Karpas-422 (cell line): ENCODE results near the gene NAPB. TPM values are rescaled to one million over a fixed set of nuclear protein-coding genes. Genes with fewer than 3 reads are reported as not detected.
"Not testable (repeated sequence)": the region's sequence is repeated elsewhere in the genome, so short reads cannot be mapped to it uniquely, and the experiment has no call there.

Experiments
- DNase-seq: peaks from one replicate; pipeline ENCODE4 v3.0.0-alpha.2; 2015
- H2AFZ ChIP-seq: fragments of 200-600 bp; sonication (generic); 2 replicates; pipeline ENCODE4 v1.6.1; 2014; ENCODE audit warnings: antibody characterized with exemption, low read length, mixed read lengths
- H3K27ac ChIP-seq: fragments of 200-600 bp; sonication (generic); 2 replicates; pipeline ENCODE4 v1.5.1; 2014; ENCODE audit warnings: mild to moderate bottlenecking, low read length, moderate library complexity
- H3K27me3 ChIP-seq: fragments of 200-600 bp; sonication (generic); 2 replicates; pipeline ENCODE4 v1.6.1; 2014; ENCODE audit warnings: low read length, mixed read lengths
- H3K36me3 ChIP-seq: fragments of 200-600 bp; sonication (generic); 2 replicates; pipeline ENCODE4 v1.6.1; 2014; ENCODE audit warnings: low read length, mixed read lengths; ENCODE audit not compliant: insufficient read depth
- H3K4me1 ChIP-seq: fragments of 200-600 bp; sonication (generic); 2 replicates; pipeline ENCODE4 v1.6.1; 2014; ENCODE audit warnings: mild to moderate bottlenecking, low read length, mixed read lengths
- H3K4me2 ChIP-seq: fragments of 200-600 bp; sonication (generic); 2 replicates; pipeline ENCODE4 v1.6.1; 2014; ENCODE audit warnings: low read length, low read depth, mild to moderate bottlenecking; ENCODE audit not compliant: poor library complexity, severe bottlenecking
- H3K4me3 ChIP-seq: fragments of 200-600 bp; sonication (generic); 2 replicates; pipeline ENCODE4 v1.5.1; 2014; ENCODE audit warnings: mild to moderate bottlenecking, antibody characterized with exemption, low read length, mixed read lengths
- H3K79me2 ChIP-seq: fragments of 200-600 bp; sonication (generic); 2 replicates; pipeline ENCODE4 v1.6.1; 2014; ENCODE audit warnings: mild to moderate bottlenecking, low read length, mixed read lengths
- H3K9ac ChIP-seq: fragments of 200-600 bp; sonication (generic); 2 replicates; pipeline ENCODE4 v1.6.0; 2014; ENCODE audit warnings: low read length
- H3K9me2 ChIP-seq: fragments of 200-600 bp; sonication (generic), shearing (Covaris generic); replicated peaks from 2 replicates; pipeline ENCODE4 v1.6.0; 2014; ENCODE audit warnings: mild to moderate bottlenecking, low read length, moderate library complexity; ENCODE audit not compliant: insufficient read depth
- H3K9me3 ChIP-seq: fragments of 300-700, 200-600 bp; sonication (generic); 2 replicates; pipeline ENCODE4 v1.6.1; 2014; ENCODE audit warnings: low read length, mixed read lengths
- H4K20me1 ChIP-seq: fragments of 200-600 bp; sonication (generic); 2 replicates; pipeline ENCODE4 v1.6.1; 2014; ENCODE audit warnings: mild to moderate bottlenecking, antibody characterized with exemption, low read length, low read depth; ENCODE audit not compliant: insufficient read depth
- total RNA-seq: library from RNA; depleted of rRNA; stranded (reverse); fragments of >200 nt; shearing (Covaris generic); gene quantifications from 2 replicates; pipeline ENCODE4 v1.2.3, GENCODE V29; 2014; ENCODE audit warnings: low replicate concordance

Gene NAPB
- total RNA-seq, 1 experiment from 2014 or later, result 35.1 TPM

GRCh38 chr20:23358563-23358906 lies 62.8 kb downstream of the NAPB start:
- H3K4me1 ChIP-seq, result peaks cover 66% of the 10 kb centered on the region
- no peaks in the 10 kb centered on the region for H3K27me3 ChIP-seq
- H3K79me2 ChIP-seq, result peaks cover 48% of the 10 kb centered on the region
- peaks cover 21% of the 10 kb centered on the region for H4K20me1 ChIP-seq
- H3K4me3 ChIP-seq, result peak overlapping the region; percentile 60
- peak overlapping the region; percentile 75 for H3K4me2 ChIP-seq
- H3K9me3 ChIP-seq, result no peaks in the 10 kb centered on the region
- H3K36me3 ChIP-seq, result no peaks in the 10 kb centered on the region; the same call in 1 of the 2 replicates
- no peaks in the 10 kb centered on the region for H3K9me2 ChIP-seq
- peak overlapping the region; percentile 41 for H3K27ac ChIP-seq
- no peak for DNase-seq
- H2AFZ ChIP-seq, result no peak overlapping the region
- H3K9ac ChIP-seq, result peak overlapping the region; percentile 52

- peaks cover 17% of the 10 kb centered on the region for H4K20me1 ChIP-seq
- H3K27me3 ChIP-seq, result no peaks in the 10 kb centered on the region
- peaks cover 48% of the 10 kb centered on the region for H3K79me2 ChIP-seq
- H3K9me3 ChIP-seq, result no peaks in the 10 kb centered on the region
- H3K27ac ChIP-seq, result peak overlapping the region; percentile 62
- peaks cover 62% of the 10 kb centered on the region for H3K4me1 ChIP-seq
- peak overlapping the region; percentile 88 for H3K4me2 ChIP-seq
- peak overlapping the region; percentile 76 for H3K9ac ChIP-seq
- H3K36me3 ChIP-seq, result no peaks in the 10 kb centered on the region; the same call in 1 of the 2 replicates
- DNase-seq, result peak; percentile 100
- peak overlapping the region; percentile 78 for H3K4me3 ChIP-seq
- H2AFZ ChIP-seq, result peak overlapping the region; percentile 56; the same call in 1 of the 2 replicates
- no peaks in the 10 kb centered on the region for H3K9me2 ChIP-seq
These were observed 63.3 kb downstream of the NAPB start for GRCh38 chr20:23357767-23358562.

GRCh38 chr20:23356203-23356602 lies 65.1 kb downstream of the NAPB start:
- Histone ChIP-seq H2AFZ (no peak overlapping the region), H3K4me2 (peak overlapping the region; percentile 88), H3K9ac (no peak overlapping the region), H3K27me3 (no peaks in the 10 kb centered on the region), H3K36me3 (no peaks in the 10 kb centered on the region; the same call in 1 of the 2 replicates), H3K9me2 (no peaks in the 10 kb centered on the region), H3K4me1 (peaks cover 73% of the 10 kb centered on the region), H3K4me3 (no peak overlapping the region), H3K79me2 (peaks cover 54% of the 10 kb centered on the region), H3K9me3 (no peaks in the 10 kb centered on the region), H4K20me1 (peaks cover 25% of the 10 kb centered on the region), H3K27ac (0 out of 2 replicates have a peak overlapping the region, but pooled peaks have one; percentile 31)
- no peak for DNase-seq

GRCh38 chr20:23350904-23351838 lies 70.1 kb downstream of the NAPB start:
- H3K4me3 ChIP-seq, result peak overlapping the region; percentile 91
- peak overlapping the region; percentile 71 for H3K27ac ChIP-seq
- H4K20me1 ChIP-seq, result peaks cover 25% of the 10 kb centered on the region
- H3K9me3 ChIP-seq, result no peaks in the 10 kb centered on the region
- H3K36me3 ChIP-seq, result no peaks in the 10 kb centered on the region; the same call in 1 of the 2 replicates
- peak; percentile 89 for DNase-seq
- peak overlapping the region; percentile 80 for H3K4me2 ChIP-seq
- no peak overlapping the region for H2AFZ ChIP-seq
- peak overlapping the region; percentile 87 for H3K9ac ChIP-seq
- H3K9me2 ChIP-seq, result no peaks in the 10 kb centered on the region
- H3K79me2 ChIP-seq, result peaks cover 53% of the 10 kb centered on the region
- no peaks in the 10 kb centered on the region for H3K27me3 ChIP-seq
- peaks cover 55% of the 10 kb centered on the region for H3K4me1 ChIP-seq

- Histone ChIP-seq H3K79me2 (peaks cover 46% of the 10 kb centered on the region), H3K4me2 (peak within 1 kb of the TSS; percentile 80), H3K27me3 (no peaks in the 10 kb centered on the region), H3K27ac (peak within 1 kb of the TSS; percentile 91), H3K9me3 (no peaks in the 10 kb centered on the region), H3K9ac (peak within 1 kb of the TSS; percentile 87), H2AFZ (peak within 1 kb of the TSS; percentile 93; the same call in 1 of the 2 replicates), H4K20me1 (peaks cover 25% of the 10 kb centered on the region), H3K4me1 (peaks cover 47% of the 10 kb centered on the region), H3K36me3 (no peaks in the 10 kb centered on the region; the same call in 1 of the 2 replicates), H3K9me2 (no peaks in the 10 kb centered on the region), H3K4me3 (peak within 1 kb of the TSS; percentile 91)
- DNase-seq, result peak; percentile 99
These were observed 70.9 kb downstream of the NAPB start, which contains the start of gene NXT1 for GRCh38 chr20:23350196-23350903. Gene NXT1, plus strand, starts transcription at chr20:23350791. Its CDS starts 3,251 bp downstream, at chr20:23354042.

GRCh38 chr20:23349338-23350195 lies 71.7 kb downstream of the NAPB start:
- H3K9me3 ChIP-seq, result no peaks in the 10 kb centered on the region
- peak overlapping the region; percentile 91 for H3K27ac ChIP-seq
- H3K4me2 ChIP-seq, result peak overlapping the region; percentile 80
- H3K4me3 ChIP-seq, result peak overlapping the region; percentile 91
- H4K20me1 ChIP-seq, result peaks cover 25% of the 10 kb centered on the region
- no peaks in the 10 kb centered on the region for H3K9me2 ChIP-seq
- H3K79me2 ChIP-seq, result peaks cover 39% of the 10 kb centered on the region
- H3K27me3 ChIP-seq, result no peaks in the 10 kb centered on the region
- peak overlapping the region; percentile 87 for H3K9ac ChIP-seq
- peaks cover 39% of the 10 kb centered on the region for H3K4me1 ChIP-seq
- H2AFZ ChIP-seq, result peak overlapping the region; percentile 93; the same call in 1 of the 2 replicates
- H3K36me3 ChIP-seq, result no peaks in the 10 kb centered on the region; the same call in 1 of the 2 replicates
- DNase-seq, result peak; percentile 89

GRCh38 chr20:23348510-23348909 lies 72.8 kb downstream of the NAPB start:
- H3K9ac ChIP-seq, H3K9me3 ChIP-seq, H3K27me3 ChIP-seq, H3K4me2 ChIP-seq, H3K36me3 ChIP-seq, H3K27ac ChIP-seq, H3K9me2 ChIP-seq, H3K4me3 ChIP-seq, H2AFZ ChIP-seq, DNase-seq: not testable (repeated sequence)
- peaks cover 29% of the 10 kb centered on the region for H3K79me2 ChIP-seq
- H3K4me1 ChIP-seq, result peaks cover 30% of the 10 kb centered on the region
- peaks cover 17% of the 10 kb centered on the region for H4K20me1 ChIP-seq
